Cerebellar cortex (tissue), 1 donor: ENCODE measurements around the gene ABCE1.
A peak's percentile ranks its signal among the peaks of the same experiment; 100 is the strongest.

Experiments
- DNase-seq: peaks from one replicate; pipeline ENCODE4 v3.0.0-alpha.2; 2015; ENCODE audit warnings: low spot score

ABCE1 gene

GRCh38 chr4:145177511-145177905 lies 79.4 kb downstream of the ABCE1 start:
- DNase-seq: peak; percentile 60

DNA sequence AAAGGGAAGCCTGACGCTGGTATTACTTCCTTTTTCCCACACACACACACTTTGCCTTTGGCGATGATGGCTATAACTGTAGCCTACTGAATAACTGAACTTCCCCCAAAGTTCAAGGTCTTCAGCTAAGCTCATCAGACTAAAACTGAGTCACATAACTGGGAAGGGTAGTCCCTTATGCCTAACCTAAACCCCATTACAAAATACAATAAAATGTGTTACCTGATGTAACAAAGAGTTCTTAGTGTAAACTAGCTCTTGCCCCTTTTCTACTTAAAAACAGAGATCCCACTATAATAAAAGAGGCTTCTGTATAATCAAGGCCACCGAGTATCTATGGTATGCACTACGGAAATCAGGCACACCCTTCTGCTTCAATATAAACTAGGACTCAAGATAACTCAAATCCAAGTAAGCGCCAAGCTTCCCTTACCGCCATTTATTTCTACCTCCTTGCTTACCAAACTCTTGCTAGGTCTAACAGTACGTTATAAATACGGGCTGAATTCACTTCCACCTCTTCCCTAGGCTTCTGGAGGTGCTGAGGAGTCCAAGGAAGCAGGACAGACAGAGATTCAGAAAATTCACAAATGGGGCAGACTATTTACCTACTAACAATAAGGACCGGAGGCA lies 79.9 kb downstream of the ABCE1 start:
- DNase-seq: peak; percentile 41

DNA sequence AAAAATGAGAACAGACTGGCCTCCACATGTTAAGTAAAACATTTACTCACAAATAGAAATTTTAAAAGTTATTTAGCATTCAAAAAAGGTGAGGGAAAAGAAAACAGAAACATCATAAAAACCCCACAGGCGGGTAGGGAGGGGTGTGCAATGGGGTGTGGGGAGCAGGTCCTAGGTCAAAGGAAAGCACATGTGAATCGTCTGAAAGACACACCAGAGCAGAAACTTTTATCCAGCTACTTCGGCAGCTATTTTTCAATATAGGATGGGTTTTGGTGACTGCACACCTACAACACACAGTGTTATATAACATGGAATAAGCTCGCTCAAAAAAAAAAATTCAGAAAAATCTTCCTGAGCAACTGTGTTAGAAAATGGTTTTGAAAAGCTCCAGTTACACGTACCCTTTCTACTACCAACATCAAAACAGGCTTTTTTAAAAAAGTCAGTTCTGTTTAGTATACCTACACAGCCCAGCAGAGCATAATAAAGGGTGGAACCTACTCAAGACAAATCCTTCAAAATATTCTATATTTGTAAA lies 80.7 kb downstream of the ABCE1 start:
- DNase-seq: peak; percentile 34
